Epithelial cell of proximal tubule (primary cell): ENCODE measurements around the gene UBE2L3. TPM values are rescaled to one million over a fixed set of nuclear protein-coding genes. Genes with fewer than 3 reads are reported as not detected.
"Not testable (repeated sequence)": the region's sequence is repeated elsewhere in the genome, so short reads cannot be mapped to it uniquely, and the experiment has no call there.

Experiments used
- DNase-seq: peaks from one replicate; pipeline ENCODE4 v3.0.0-alpha.2; 2011; ENCODE audit warnings: low read depth
- H3K4me3 ChIP-seq: 2 replicates; pipeline ENCODE4 v1.5.1; 2011; ENCODE audit warnings: low read depth, mild to moderate bottlenecking, low read length
- CTCF ChIP-seq: conservative IDR thresholded peaks from 2 replicates; pipeline ENCODE4 v1.5.1; 2012; ENCODE audit warnings: low read depth, mild to moderate bottlenecking, low read length
- total RNA-seq: library from RNA; depleted of rRNA; stranded (reverse); fragments of >200 nt; gene quantifications from 2 replicates; pipeline ENCODE4 v1.2.3, GENCODE V29; 2015

Gene UBE2L3
- total RNA-seq, 1 donor from 2014 or later: 102 TPM

DNA sequence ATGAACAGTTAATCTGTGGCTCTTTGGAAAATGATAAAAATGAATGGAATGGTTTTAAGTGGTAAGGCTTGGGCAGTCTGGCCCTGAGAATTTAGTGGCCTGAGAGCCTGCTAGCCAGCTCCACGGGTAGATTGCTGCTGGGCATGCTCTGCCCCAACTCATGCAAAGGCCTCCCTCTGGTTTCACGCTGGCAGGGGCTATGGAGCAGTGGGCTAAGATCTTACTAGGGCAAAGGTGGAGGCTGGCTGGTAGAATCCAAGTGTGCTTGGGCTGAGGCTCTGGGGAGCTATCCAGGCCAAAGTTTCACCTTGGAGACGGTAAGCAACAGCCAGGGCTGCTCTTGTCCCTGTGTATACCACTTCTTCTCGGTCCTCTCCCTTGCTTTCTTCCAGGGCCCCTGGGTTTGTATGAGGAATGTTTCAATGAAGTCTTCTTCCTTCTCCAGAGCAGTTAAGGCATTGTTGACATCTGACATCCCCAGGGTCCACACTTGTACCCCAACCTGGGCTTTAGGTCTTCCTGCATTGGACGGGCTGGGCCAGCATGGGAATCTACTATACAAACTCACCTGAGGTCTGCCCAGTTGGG is 27.4 kb downstream of the UBE2L3 start:
- DNase-seq: no peak
- H3K4me3 ChIP-seq: no peak overlapping the region
- no peak for TF ChIP-seq CTCF

GRCh38 chr22:21596356-21597135 is 29.0 kb downstream of the UBE2L3 start:
- not testable (repeated sequence) for DNase-seq, H3K4me3 ChIP-seq

DNA sequence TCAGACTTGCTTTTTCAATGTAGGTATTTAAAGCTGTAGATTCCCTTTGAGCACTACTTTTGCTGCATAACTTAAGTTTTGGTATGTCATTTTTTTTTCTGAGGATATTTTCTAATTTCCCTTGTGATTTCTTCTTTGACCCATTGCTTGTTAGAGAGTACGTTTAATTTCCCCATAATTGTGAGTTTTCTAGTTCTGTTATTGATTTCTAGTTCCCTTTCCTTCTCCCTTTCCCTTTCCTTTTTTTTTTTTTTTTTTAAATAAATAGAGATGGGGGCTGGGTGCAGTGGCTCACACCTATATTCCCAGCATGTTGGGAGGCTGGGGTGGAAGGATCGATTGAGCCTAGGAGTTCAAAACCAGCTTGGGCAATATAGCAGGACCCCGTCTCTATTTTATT is 30.8 kb downstream of the UBE2L3 start:
- no peak for TF ChIP-seq CTCF
- H3K4me3 ChIP-seq: no peak overlapping the region
- no peak for DNase-seq

DNA sequence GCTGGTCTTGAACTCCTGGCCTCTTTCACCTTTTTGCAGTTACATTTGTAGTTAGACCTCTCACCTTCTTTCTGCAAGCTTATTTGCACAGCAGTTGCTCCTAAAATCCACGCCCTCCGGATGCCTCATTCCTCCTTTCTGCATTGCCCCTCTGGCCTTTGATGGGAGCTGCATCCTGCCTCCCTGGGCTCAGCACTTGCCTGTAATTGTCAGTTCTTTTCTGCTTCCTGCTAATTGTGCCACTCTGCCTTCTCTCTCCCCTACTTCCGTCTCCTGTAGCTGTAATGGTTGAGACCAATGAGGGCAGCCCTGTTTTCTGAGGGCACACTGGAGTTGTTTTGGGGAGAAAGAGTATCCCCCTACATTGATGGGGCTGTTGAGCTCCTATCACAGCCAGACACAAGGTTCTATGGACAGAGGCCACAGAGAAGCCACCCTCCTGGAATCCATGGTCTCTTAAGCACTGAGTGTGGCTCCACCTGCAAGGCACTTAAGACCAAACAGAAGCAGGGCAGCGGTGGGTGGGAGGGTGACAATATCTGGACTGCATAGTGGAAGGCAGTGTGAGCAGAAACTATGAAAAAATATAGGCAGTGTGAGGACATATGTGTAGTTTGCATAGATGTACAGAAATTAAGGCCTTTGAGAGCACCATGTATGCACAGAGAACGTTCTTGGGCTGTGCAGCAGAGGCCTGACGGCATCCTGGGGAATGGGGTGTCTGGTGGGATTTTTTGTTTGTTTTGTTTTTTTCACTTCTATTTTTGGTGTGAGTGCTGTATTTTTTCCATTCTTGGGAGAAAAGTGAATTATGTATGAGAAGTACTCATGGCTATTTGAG is 31.8 kb downstream of the UBE2L3 start:
- H3K4me3 ChIP-seq: no peak overlapping the region
- no peak for DNase-seq
- TF ChIP-seq CTCF: no peak

DNA sequence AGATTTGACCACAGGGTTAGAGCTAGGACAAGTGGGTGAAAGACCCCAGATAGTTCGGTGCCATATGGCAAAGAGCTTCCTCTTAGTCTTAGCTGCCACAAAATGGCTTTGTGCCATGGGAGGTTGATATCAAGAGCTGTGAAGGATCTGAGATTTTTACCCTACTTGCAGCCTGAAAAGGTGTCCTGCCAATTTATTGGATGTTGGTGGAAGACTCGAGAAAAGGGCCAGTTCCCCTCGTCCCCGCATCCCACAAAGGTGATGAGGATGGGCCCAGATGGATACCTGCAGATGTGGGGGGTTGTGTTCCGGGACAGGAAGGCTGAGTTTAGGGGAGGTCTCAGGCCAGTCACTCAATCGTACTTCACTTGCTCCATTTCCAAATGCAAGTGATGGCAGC is 35.1 kb downstream of the UBE2L3 start:
- H3K4me3 ChIP-seq: no peak overlapping the region
- TF ChIP-seq CTCF: no peak
- DNase-seq: no peak

GRCh38 chr22:21603973-21604372 is 36.5 kb downstream of the UBE2L3 start:
- no peak for DNase-seq
- no peak overlapping the region for H3K4me3 ChIP-seq
- TF ChIP-seq CTCF: no peak

DNA sequence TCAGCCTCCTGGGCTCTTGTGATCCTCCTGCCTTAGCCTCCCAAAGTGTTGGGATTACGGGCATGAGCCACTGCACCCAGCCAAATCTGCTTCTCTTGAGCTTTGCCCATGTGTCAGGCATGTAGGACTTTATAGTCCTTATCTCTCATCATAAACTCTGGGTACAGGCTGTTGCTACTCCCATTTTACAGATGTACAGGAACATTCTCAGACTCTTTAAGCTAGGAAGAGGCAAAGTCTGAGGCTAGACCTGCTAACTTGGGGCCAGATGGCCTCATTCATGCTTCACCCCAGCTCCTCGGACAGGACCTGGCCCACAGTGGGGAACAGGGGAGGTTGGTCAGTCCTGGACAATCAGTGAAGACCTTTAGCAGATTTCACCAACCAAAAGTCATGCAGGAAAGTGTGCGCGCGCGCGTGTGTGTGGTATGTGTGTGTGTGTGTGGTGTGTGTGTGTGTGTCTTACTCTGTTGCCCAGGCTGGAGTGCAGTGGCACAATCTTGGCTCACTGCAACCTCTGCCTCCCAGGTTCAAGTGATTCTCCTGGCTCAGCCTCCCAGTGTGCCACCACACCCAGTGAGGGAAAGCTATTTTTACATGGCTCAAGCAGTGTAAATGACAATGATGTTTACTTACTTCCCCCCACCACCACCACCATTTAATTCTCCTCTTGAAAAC is 38.5 kb downstream of the UBE2L3 start:
- no peak overlapping the region for H3K4me3 ChIP-seq
- no peak for TF ChIP-seq CTCF
- DNase-seq: no peak
